GM06990 (cell line): ENCODE data around the gene ZNF189.
A peak's percentile ranks its signal among the peaks of the same experiment; 100 is the strongest.

Experiments
- DNase-seq: peaks from one replicate; pipeline ENCODE4 v3.0.0-alpha.2; 2011; ENCODE audit not compliant: insufficient read length; ENCODE audit errors: extremely low read depth
- H3K27me3 ChIP-seq: replicated peaks from 2 replicates; pipeline ENCODE4 v1.6.0; 2011; ENCODE audit warnings: low read length; ENCODE audit not compliant: control insufficient read depth, insufficient read depth
- H3K36me3 ChIP-seq: 2 replicates; pipeline ENCODE4 v1.5.1; 2011; ENCODE audit warnings: low read length; ENCODE audit not compliant: control insufficient read depth, insufficient read depth
- H3K4me3 ChIP-seq: replicated peaks from 2 replicates; pipeline ENCODE4 v1.5.1; 2011; ENCODE audit warnings: low read depth, mild to moderate bottlenecking, control low read depth, low read length
- TF ChIP-seq, protein P1 (sequence below): IDR thresholded peaks from 2 replicates; pipeline ENCODE4 v1.5.1; 2011; ENCODE audit warnings: low read length, control low read depth, mild to moderate bottlenecking, inconsistent platforms; ENCODE audit not compliant: insufficient read depth, poor library complexity, severe bottlenecking

ZNF189 gene

DNA sequence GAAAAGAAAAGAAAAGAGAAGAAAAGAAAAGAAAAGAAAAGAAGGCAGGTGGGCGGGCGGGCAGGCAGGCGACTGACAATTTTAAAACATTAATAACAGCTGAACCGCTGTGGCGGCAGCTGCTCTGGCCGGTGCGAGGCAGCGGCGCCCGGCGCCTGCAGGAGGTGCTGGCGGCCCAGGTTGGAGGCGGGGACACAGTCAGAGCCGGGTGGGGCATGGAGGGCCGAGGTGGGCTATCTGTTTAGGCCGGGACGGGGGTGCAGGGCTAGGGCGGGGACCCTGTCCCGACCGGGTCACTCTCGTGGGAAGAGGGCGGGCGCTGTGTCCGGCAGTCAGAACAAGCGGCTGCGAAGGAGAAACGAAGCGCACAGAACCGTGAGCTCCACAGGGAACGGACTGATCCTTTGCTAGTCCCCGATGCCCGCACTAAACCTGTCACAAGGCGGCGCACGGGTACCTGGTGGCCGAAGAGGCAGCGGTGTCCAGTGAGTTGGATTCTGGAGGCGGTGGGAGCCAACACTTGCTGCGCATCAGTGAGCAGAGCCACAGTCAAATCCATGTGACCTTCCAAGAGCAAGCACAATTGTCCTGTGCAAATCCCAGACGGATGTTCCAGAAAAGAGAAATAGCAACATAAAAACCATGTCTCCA, 50.5 kb downstream of the ZNF189 start:
- no peaks in the 10 kb centered on the region for H3K27me3 ChIP-seq
- TF ChIP-seq, protein P1, sequence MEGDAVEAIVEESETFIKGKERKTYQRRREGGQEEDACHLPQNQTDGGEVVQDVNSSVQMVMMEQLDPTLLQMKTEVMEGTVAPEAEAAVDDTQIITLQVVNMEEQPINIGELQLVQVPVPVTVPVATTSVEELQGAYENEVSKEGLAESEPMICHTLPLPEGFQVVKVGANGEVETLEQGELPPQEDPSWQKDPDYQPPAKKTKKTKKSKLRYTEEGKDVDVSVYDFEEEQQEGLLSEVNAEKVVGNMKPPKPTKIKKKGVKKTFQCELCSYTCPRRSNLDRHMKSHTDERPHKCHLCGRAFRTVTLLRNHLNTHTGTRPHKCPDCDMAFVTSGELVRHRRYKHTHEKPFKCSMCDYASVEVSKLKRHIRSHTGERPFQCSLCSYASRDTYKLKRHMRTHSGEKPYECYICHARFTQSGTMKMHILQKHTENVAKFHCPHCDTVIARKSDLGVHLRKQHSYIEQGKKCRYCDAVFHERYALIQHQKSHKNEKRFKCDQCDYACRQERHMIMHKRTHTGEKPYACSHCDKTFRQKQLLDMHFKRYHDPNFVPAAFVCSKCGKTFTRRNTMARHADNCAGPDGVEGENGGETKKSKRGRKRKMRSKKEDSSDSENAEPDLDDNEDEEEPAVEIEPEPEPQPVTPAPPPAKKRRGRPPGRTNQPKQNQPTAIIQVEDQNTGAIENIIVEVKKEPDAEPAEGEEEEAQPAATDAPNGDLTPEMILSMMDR = peak; percentile 69
- no peaks in the 10 kb centered on the region for H3K36me3 ChIP-seq
- peak; percentile 75 for DNase-seq
- H3K4me3 ChIP-seq = peak overlapping the region; percentile 69

DNA sequence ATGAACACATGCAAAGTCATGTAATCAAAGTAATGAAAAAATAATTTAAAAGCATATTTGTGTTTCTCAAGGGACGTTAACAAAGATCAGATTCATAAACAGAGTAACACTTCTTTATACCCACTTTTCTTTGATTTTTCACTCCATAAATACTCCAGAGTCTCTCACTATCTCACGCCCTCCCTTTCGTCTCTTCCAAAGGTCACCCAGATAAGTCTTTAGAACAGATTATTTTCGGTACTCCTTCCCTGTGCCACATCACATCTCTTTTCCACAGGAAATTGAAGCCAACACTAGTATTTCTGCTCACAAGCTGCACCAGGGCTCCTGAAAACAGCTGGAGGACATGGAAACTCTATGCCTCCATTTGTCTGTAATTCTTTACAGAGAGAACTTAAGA, 52.3 kb downstream of the ZNF189 start:
- no peak overlapping the region for H3K4me3 ChIP-seq
- H3K36me3 ChIP-seq = no peaks in the 10 kb centered on the region
- TF ChIP-seq, protein P1 = no peak
- H3K27me3 ChIP-seq = no peaks in the 10 kb centered on the region
- no peak for DNase-seq

DNA sequence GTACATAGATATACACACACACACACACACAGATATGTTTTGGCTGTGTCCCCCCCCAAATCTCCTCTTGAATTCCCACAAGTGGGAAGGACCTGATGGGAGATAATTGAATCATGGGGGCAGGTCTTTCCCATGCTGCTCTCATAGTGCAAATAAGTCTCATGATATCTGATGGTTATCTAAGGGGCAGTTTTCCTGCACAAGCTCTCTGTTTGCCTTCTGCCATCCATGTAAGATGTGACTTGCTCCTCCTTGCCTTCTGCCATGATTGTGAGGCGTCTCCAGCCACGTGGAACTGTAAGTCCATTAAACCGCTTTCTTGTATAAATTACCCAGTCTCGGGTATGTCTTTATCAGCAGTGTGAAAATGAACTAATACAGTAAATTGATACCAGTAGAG, 52.8 kb downstream of the ZNF189 start:
- TF ChIP-seq, protein P1 = no peak
- H3K4me3 ChIP-seq = no peak overlapping the region
- H3K27me3 ChIP-seq = no peaks in the 10 kb centered on the region
- no peak for DNase-seq
- H3K36me3 ChIP-seq = no peaks in the 10 kb centered on the region

DNA sequence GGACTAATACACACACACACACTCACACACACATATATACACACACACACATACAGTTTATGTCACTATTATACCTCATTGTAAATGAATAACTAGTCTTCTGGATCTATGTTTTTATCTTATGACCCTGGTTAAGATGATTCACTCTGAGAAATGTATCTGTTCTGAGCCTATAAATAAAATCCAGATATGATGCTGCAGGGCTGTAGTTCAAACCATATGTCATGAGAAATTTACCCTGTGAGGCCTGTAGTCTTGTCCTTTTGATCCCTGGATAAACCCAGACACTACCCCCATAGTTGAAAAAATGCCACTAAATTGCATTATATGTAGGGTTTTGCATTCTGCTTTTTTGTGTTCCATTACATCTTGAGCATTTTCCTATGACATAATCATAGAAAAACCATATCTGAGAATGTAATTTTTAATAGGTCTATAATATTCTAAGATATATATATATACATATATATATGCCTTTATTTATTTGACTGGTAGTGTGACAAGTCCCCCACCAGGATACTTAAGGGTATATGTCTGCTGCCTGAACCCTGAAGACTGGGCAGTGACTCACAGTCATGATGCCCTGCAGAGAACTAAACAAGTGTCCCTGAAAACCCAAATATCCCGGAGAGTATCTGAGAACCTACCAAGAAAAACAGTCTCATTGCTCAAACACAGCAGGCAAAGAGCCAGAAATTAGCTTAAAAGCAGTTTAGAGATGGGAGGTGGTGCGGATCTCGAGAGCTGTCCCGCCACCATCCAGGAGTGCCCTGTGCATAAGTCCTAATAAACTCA, 55.3 kb downstream of the ZNF189 start:
- TF ChIP-seq, protein P1 = no peak
- Histone ChIP-seq H3K4me3 (no peak overlapping the region), H3K27me3 (no peaks in the 10 kb centered on the region), H3K36me3 (no peaks in the 10 kb centered on the region)
- DNase-seq = no peak

DNA sequence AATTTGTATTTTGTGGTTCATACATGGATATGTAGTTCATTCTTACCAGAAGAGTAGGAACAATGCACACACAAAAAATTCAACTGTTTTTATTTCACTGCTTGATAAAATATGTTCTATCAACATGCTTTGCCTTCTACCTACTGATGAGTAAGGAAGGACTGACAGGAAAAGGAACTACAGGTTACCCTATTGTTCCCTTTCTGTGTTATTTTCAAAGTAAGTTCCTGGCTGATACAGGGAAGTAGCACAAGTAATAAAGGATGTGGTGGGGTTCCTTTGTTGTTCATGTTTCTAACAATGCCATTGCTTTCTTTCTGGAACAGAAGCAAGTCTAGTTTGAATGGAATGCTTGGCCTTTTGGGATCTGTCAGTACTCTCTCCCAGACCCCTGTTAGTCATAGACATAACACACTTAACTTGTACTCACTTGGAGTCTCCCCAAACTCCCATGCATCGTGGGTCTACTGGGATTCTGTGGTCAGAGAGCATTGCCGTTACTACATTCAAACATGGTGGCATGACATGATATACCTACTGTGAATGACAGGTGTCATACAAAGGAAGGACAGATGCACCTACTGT, 57.1 kb downstream of the ZNF189 start:
- no peak overlapping the region for H3K4me3 ChIP-seq

More for the DNA sequence above, 57.1 kb downstream of the ZNF189 start:
- no peak for DNase-seq
- TF ChIP-seq, protein P1 = no peak
- Histone ChIP-seq H3K27me3 (no peaks in the 10 kb centered on the region), H3K36me3 (no peaks in the 10 kb centered on the region)
